Measurements from ENCODE around the gene OR8I2.

GRCh38 chr11:56122073-56122472 is 29.0 kb downstream of the OR8I2 start, which contains the start of gene OR8H3:
- TF ChIP-seq GATA2 (IDR thresholded peaks at IDR 0.05; ENCODE audit: low read depth, low read length) (no peak), GATA3 (IDR thresholded peaks at IDR 0.05; ENCODE audit: low read depth, low read length) (no peak)
